ENCODE measurements around the gene EDN2. TPM values are rescaled to one million over a fixed set of nuclear protein-coding genes. Genes with fewer than 3 reads are reported as not detected.

The EDN2 gene
- total RNA-seq, 2 experiments from 2014 or later, result not detected

- H3K4me1 ChIP-seq (ENCODE audit: insufficient read depth, low read length), result no peaks in the 10 kb centered on the region
- H3K9me3 ChIP-seq (ENCODE audit: control insufficient read depth in 1 of 2, insufficient read depth in 1 of 2, low read length in 2 of 2), result no peaks in the 10 kb centered on the region
- POLR2A ChIA-PET, result no interaction called here
- CTCF ChIA-PET, result no interaction called here
- no peaks in the 10 kb centered on the region for H3K27me3 ChIP-seq (ENCODE audit: control insufficient read depth in 1 of 2, insufficient read depth in 2 of 2, low read length in 2 of 2)
- intact Hi-C loops (cut with DNase I, micrococcal nuclease), result no loop called here
- no peak for ATAC-seq (ENCODE audit: poor library complexity)
- no peaks in the 10 kb centered on the region for H3K36me3 ChIP-seq (ENCODE audit: insufficient read depth, low read length)
- H3K27ac Mint-ChIP-seq, result no peak overlapping the region
- H3K4me3 Mint-ChIP-seq, result no peak overlapping the region
- no peak overlapping the region for H3K4me3 ChIP-seq (ENCODE audit: low read length)
- no peak for DNase-seq
- H3K9me3 Mint-ChIP-seq, result no peaks in the 10 kb centered on the region
- H3K4me1 Mint-ChIP-seq (ENCODE audit: low read depth), result no peaks in the 10 kb centered on the region
- no peaks in the 10 kb centered on the region for H3K27me3 Mint-ChIP-seq
- no peak for TF ChIP-seq CTCF (IDR thresholded peaks at IDR 0.05)
- no peaks in the 10 kb centered on the region for H3K36me3 Mint-ChIP-seq (ENCODE audit: low read depth)
- H3K27ac ChIP-seq (ENCODE audit: low read depth in 1 of 2, low read length in 2 of 2), result no peak overlapping the region
These were observed 10.6 kb downstream of the EDN2 start for GRCh38 chr1:41473738-41474362.

- TF ChIP-seq CTCF (IDR thresholded peaks at IDR 0.05), result no peak
These were observed 12.8 kb downstream of the EDN2 start for GRCh38 chr1:41471658-41472057.

GRCh38 chr1:41469706-41470105, 14.8 kb downstream of the EDN2 start:
- no peak for TF ChIP-seq CTCF (IDR thresholded peaks at IDR 0.05)
- intact Hi-C loops (cut with DNase I, micrococcal nuclease), result no loop called here
- Histone ChIP-seq H3K27ac (ENCODE audit: low read depth in 1 of 2, low read length in 2 of 2) (no peak overlapping the region), H3K9me3 (ENCODE audit: control insufficient read depth in 1 of 2, insufficient read depth in 1 of 2, low read length in 2 of 2) (no peaks in the 10 kb centered on the region), H3K4me3 (ENCODE audit: low read length) (no peak overlapping the region), H3K27me3 (ENCODE audit: control insufficient read depth in 1 of 2, insufficient read depth in 2 of 2, low read length in 2 of 2) (no peaks in the 10 kb centered on the region), H3K36me3 (ENCODE audit: insufficient read depth, low read length) (no peaks in the 10 kb centered on the region), H3K4me1 (ENCODE audit: insufficient read depth, low read length) (no peaks in the 10 kb centered on the region)
- H3K4me1 Mint-ChIP-seq (ENCODE audit: low read depth), result no peaks in the 10 kb centered on the region
- ChIA-PET CTCF (no interaction called here), POLR2A (no interaction called here)
- H3K4me3 Mint-ChIP-seq, result no peak overlapping the region
- H3K9me3 Mint-ChIP-seq, result no peaks in the 10 kb centered on the region
- no peak overlapping the region for H3K27ac Mint-ChIP-seq
- ATAC-seq (ENCODE audit: poor library complexity) (no peak), DNase-seq (no peak)
- no peaks in the 10 kb centered on the region for H3K27me3 Mint-ChIP-seq
- no peaks in the 10 kb centered on the region for H3K36me3 Mint-ChIP-seq (ENCODE audit: low read depth)

More at GRCh38 chr1:41471658-41472057, 12.8 kb downstream of the EDN2 start:
- no peaks in the 10 kb centered on the region for H3K36me3 Mint-ChIP-seq (ENCODE audit: low read depth)
- no peak for ATAC-seq (ENCODE audit: poor library complexity)
- Histone ChIP-seq H3K27ac (ENCODE audit: low read depth in 1 of 2, low read length in 2 of 2) (no peak overlapping the region), H3K36me3 (ENCODE audit: insufficient read depth, low read length) (no peaks in the 10 kb centered on the region), H3K4me3 (ENCODE audit: low read length) (no peak overlapping the region), H3K9me3 (ENCODE audit: control insufficient read depth in 1 of 2, insufficient read depth in 1 of 2, low read length in 2 of 2) (no peaks in the 10 kb centered on the region), H3K4me1 (ENCODE audit: insufficient read depth, low read length) (no peaks in the 10 kb centered on the region), H3K27me3 (ENCODE audit: control insufficient read depth in 1 of 2, insufficient read depth in 2 of 2, low read length in 2 of 2) (no peaks in the 10 kb centered on the region)
- CTCF ChIA-PET, result no interaction called here
- H3K27me3 Mint-ChIP-seq, result no peaks in the 10 kb centered on the region
- H3K4me3 Mint-ChIP-seq, result no peak overlapping the region
- POLR2A ChIA-PET, result no interaction called here
- H3K27ac Mint-ChIP-seq, result no peak overlapping the region
- no peaks in the 10 kb centered on the region for H3K4me1 Mint-ChIP-seq (ENCODE audit: low read depth)
- no peak for DNase-seq
- intact Hi-C loops (cut with DNase I, micrococcal nuclease), result no loop called here
- H3K9me3 Mint-ChIP-seq, result no peaks in the 10 kb centered on the region

Measured in CD4-positive, alpha-beta T cell (primary cell).